ENCODE data around the gene FAM193A.

The FAM193A gene

DNA sequence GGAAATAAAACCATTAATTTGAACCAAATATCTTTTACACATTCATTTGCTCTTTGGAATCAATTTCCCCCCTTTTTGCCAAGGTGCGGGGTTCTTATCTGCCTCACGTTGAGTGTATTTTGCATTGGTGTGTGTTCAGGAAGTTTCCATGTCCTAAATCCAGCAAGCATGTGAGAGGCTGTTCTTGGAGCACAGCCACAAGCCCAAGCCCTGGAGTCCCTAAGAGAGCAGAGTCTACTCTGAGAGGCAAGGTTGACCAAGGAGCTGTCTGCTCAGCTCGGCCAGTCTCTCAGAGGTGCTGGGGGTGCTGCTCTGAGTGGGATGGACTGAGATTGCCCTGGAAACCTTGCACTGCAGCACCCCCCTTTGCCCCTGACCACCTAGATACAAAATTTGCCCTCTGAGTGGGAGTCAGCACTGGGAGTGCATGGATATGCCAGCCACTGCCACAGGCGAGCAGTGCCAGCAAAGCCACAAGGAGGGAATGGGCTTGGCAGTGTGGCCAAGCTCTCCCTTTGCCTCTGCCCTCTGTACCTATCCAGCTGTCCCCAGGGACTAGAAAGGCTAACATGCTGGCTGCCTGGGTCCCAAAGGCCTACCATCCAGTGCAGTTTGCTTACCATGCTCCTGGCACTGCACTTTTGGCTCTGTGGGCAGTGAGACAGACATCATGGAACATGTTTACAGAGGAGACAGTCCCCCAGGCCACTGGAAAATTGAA is 20.5 kb upstream of the FAM193A start:
- DNase-seq (ENCODE audit: low read depth): no peak
- TF ChIP-seq CTCF (IDR thresholded peaks at IDR 0.05; ENCODE audit: low read length, missing control alignments): no peak
- no peak overlapping the region for H3K4me3 ChIP-seq (replicated peaks; ENCODE audit: low read depth, low read length)

DNA sequence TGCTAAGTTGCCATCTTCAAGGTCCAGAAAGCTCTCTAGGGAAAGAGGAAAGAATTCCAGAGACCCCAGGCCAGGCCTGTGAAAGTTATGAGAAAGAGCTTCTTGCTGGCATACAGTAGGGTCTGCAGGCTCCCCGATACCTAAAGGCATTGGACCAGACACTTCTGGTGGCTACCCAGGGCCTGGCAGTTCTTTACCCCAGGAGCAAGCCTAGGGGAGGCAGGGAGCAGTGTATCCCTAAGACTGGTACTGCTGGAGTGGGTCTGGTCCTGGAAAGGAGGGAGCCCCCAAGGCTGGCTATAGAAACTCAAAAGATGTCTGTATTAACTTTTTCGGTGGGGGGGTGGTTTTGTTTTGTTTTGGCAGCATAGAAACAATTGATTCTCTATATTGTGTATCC is 19.8 kb upstream of the FAM193A start:
- no peak overlapping the region for H3K4me3 ChIP-seq (replicated peaks; ENCODE audit: low read depth, low read length)
- DNase-seq (ENCODE audit: low read depth): no peak
- TF ChIP-seq CTCF (IDR thresholded peaks at IDR 0.05; ENCODE audit: low read length, missing control alignments): no peak

DNA sequence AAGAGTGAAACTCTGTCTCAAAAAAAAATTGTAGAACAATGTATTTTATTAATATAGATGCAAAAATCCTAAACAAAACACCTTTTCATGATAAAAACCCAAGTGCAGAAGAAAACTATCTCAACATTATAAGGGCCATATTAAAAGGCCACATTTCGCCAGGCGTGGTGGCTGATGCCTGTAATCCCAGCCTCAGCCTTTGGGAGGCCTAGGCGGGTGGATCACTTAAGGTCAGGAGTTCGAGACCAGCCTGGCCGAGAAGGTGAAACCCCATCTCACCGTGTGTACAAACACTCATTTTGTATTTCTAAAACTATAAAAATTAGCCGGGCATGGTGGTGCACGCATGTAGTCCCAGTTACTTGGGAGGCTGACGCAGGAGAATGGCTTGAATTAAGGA is 9.9 kb upstream of the FAM193A start:
- no peak for DNase-seq (ENCODE audit: low read depth)
- no peak for TF ChIP-seq CTCF (IDR thresholded peaks at IDR 0.05; ENCODE audit: low read length, missing control alignments)
- H3K4me3 ChIP-seq (replicated peaks; ENCODE audit: low read depth, low read length): no peak overlapping the region

DNA sequence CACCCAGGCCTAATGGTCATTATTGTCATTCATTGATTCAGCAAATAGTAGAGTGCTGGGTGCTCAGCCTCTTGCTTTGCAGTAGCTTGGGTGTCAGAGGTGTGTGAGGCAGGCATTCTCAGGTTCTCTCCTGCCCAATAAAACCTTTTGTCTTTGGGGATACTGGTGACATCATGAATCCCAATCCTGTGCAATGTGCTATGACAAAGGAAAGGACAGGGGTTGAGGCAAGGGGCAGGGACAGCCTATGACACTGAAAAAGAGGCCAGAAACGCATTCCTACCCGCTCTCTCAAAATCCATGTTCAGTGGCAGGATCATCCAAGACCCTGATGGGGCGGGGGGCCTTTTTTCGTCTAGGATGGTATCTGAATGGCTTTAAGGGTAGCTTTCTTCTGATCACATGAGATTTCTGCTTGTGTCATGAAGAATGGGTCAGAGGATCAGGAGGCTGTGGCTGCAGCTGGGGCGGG is 1.5 kb upstream of the FAM193A start:
- peak overlapping the region; percentile 72 for H3K4me3 ChIP-seq (replicated peaks; ENCODE audit: low read depth, low read length)
- TF ChIP-seq CTCF (IDR thresholded peaks at IDR 0.05; ENCODE audit: low read length, missing control alignments): no peak
- DNase-seq (ENCODE audit: low read depth): no peak

- DNase-seq (ENCODE audit: low read depth): peak; percentile 19
Observed at GRCh38 chr4:2535376-2536192, 863 bp upstream of the FAM193A start.

More at GRCh38 chr4:2535376-2536192, 863 bp upstream of the FAM193A start:
- peak overlapping the region; percentile 72 for H3K4me3 ChIP-seq (replicated peaks; ENCODE audit: low read depth, low read length)
- TF ChIP-seq CTCF (IDR thresholded peaks at IDR 0.05; ENCODE audit: low read length, missing control alignments): no peak
